Uterus (tissue), 4 donors: ENCODE results near the gene RPF1. TPM values are rescaled to one million over a fixed set of nuclear protein-coding genes. Genes with fewer than 3 reads are reported as not detected.

Experiments
- DNase-seq, 2 donors: peaks; one replicate each; pipeline ENCODE4 v3.0.0-alpha.2; 2019 to 2020
- H3K27ac ChIP-seq, 2 donors: fragments of 200-600 bp; sonication (generic); 1 replicate in 1 of 2; 2 replicates in 1 of 2; pipeline ENCODE4 v1.5.1; 2016 to 2018
- H3K27me3 ChIP-seq, 2 donors: fragments of 200-600 bp; sonication (generic); one replicate each; pipeline ENCODE4 v1.5.1; 2018 to 2019; ENCODE audit warnings: control low read depth in 1 of 2
- H3K36me3 ChIP-seq, 2 donors: fragments of 200-600 bp; sonication (generic); one replicate each; pipeline ENCODE4 v1.5.1; 2019; ENCODE audit warnings: control low read depth in 1 of 2
- H3K4me1 ChIP-seq, 2 donors: fragments of 200-600 bp; sonication (generic); one replicate each; pipeline ENCODE4 v1.5.1; 2018 to 2019; ENCODE audit warnings: control low read depth in 1 of 2
- H3K4me3 ChIP-seq, 2 donors: fragments of 200-600 bp; sonication (generic); 1 replicate in 1 of 2; 2 replicates in 1 of 2; pipeline ENCODE4 v1.5.1; 2018 to 2019; ENCODE audit warnings: mild to moderate bottlenecking in 1 of 2
- H3K9me3 ChIP-seq, 2 donors: fragments of 200-600 bp; sonication (generic); one replicate each; pipeline ENCODE4 v1.5.1; 2019; ENCODE audit warnings: control low read depth in 1 of 2
- POLR2A ChIP-seq, 2 donors: fragments of 450-650 bp; IDR thresholded peaks; one replicate each; pipeline ENCODE4 v1.6.1; 2016; ENCODE audit warnings: antibody characterized with exemption in 2 of 2, mild to moderate bottlenecking in 1 of 2, moderate library complexity in 1 of 2
- intact Hi-C: fragments of 100-400 bp; cut with DNase I; formaldehyde crosslinking; loops from one replicate; pipeline ENCODE4 v1.15.1; 2023; ENCODE audit warnings: low total_unique reads
- total RNA-seq, 4 donors: library from RNA; depleted of rRNA in 3 of 4; stranded (reverse); fragments of >200 nt in 3 of 4; gene quantifications; one replicate each; pipeline versions ENCODE4 v1.1.0 to v1.2.4, GENCODE V29; 2014 to 2023
- TF ChIP-seq, protein P1 (sequence below), 4 experiments: fragments of 200-600 bp in 2 of 4; fragments of 450-650 bp in 2 of 4; sonication (generic) in 2 of 4; IDR thresholded peaks; one replicate each; pipeline ENCODE4 v1.5.1; 2016 to 2019; ENCODE audit warnings: antibody characterized with exemption in 4 of 4, mild to moderate bottlenecking in 2 of 4, moderate library complexity in 1 of 4
- donor health status: DM: yes; HTN: yes; CAD: no.

The RPF1 gene
- total RNA-seq, 4 donors from 2014 or later, result 27.8 to 72.9 (median 46.7) TPM

DNA sequence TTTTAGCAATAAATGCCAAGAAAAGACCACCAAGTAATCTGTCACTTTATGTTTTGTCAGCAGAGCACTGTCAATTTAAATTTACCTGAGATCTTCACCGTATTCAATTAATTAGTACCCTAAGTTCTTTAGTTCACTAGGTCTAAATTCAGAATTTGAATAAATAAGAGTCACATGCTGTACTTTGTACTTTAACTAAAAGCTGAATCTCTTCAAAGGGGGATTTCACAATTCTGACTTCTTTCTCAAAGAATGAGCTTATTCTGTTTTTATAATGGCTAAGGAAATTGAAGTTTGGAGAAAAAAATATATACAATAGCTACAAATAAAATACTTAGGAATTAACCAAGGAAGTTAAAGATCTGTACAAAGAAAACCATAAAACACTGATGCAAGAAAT is 29.4 kb downstream of the RPF1 start:
- TF ChIP-seq, protein P1, sequence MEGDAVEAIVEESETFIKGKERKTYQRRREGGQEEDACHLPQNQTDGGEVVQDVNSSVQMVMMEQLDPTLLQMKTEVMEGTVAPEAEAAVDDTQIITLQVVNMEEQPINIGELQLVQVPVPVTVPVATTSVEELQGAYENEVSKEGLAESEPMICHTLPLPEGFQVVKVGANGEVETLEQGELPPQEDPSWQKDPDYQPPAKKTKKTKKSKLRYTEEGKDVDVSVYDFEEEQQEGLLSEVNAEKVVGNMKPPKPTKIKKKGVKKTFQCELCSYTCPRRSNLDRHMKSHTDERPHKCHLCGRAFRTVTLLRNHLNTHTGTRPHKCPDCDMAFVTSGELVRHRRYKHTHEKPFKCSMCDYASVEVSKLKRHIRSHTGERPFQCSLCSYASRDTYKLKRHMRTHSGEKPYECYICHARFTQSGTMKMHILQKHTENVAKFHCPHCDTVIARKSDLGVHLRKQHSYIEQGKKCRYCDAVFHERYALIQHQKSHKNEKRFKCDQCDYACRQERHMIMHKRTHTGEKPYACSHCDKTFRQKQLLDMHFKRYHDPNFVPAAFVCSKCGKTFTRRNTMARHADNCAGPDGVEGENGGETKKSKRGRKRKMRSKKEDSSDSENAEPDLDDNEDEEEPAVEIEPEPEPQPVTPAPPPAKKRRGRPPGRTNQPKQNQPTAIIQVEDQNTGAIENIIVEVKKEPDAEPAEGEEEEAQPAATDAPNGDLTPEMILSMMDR (IDR thresholded peaks at IDR 0.05), result no peak
- no peak for TF ChIP-seq POLR2A (IDR thresholded peaks at IDR 0.05)
- H3K9me3 ChIP-seq, result peaks cover 0 to 4% of the 10 kb centered on the region in 2 donors
- H3K4me1 ChIP-seq, result peaks cover 4 to 6% of the 10 kb centered on the region in 2 donors
- no peaks in the 10 kb centered on the region for H3K36me3 ChIP-seq
- no peak overlapping the region for H3K4me3 ChIP-seq
- DNase-seq, result no peak
- H3K27ac ChIP-seq, result no peak overlapping the region
- H3K27me3 ChIP-seq, result no peaks in the 10 kb centered on the region
- intact Hi-C loops, result no loop called here

DNA sequence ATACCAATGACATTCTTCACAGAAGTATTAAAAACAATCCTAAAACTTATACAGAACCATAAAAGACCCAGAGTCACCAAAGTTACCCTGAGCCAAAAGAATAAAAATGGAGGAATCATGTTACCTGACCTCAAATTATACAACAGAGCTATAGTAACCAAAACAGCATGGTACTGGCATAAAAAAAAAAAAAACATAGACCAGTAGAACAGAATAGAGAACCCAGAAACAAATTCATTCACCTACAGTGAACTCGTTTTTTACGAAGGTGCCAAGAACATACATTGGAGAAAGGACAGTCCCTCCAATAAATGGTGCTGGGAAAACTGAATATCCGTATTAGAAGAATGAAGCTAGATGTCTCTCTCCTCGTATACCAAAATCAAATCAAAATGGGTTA is 30.0 kb downstream of the RPF1 start:
- TF ChIP-seq, protein P1 (IDR thresholded peaks at IDR 0.05), result no peak
- TF ChIP-seq POLR2A (IDR thresholded peaks at IDR 0.05), result no peak
- no peak overlapping the region for H3K27ac ChIP-seq
- no peaks in the 10 kb centered on the region for H3K27me3 ChIP-seq
- peaks cover 0 to 4% of the 10 kb centered on the region in 2 donors for H3K9me3 ChIP-seq
- H3K36me3 ChIP-seq, result no peaks in the 10 kb centered on the region
- DNase-seq, result no peak
- intact Hi-C loops, result no loop called here
- H3K4me3 ChIP-seq, result no peak overlapping the region
- H3K4me1 ChIP-seq, result peaks cover under 1 to 5% of the 10 kb centered on the region in 2 donors

DNA sequence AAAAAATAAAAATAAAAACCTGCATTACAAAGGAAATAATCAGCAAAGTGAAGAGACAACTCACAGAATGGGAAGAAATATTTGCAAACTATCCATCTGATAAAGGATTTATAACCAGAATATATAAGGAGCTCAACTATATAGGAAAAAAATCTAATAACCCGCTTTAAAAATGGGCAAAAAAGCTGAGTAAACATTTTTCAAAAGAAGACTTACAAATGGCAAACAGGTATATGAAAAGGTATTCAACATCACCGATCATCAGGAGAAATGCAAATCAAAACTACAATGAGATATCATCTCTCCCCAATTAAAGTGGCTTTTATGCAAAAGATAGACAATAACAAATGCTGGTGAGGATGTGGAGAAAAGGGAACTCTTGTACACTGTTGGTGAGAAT is 31.1 kb downstream of the RPF1 start:
- H3K27ac ChIP-seq, result no peak overlapping the region
- TF ChIP-seq, protein P1 (IDR thresholded peaks at IDR 0.05), result no peak
- TF ChIP-seq POLR2A (IDR thresholded peaks at IDR 0.05), result no peak
- H3K4me3 ChIP-seq, result no peak overlapping the region
- peaks cover 0 to 4% of the 10 kb centered on the region in 2 donors for H3K9me3 ChIP-seq
- H3K36me3 ChIP-seq, result no peaks in the 10 kb centered on the region
- DNase-seq, result no peak
- intact Hi-C loops, result no loop called here
- H3K4me1 ChIP-seq, result no peaks in the 10 kb centered on the region
- no peaks in the 10 kb centered on the region for H3K27me3 ChIP-seq

DNA sequence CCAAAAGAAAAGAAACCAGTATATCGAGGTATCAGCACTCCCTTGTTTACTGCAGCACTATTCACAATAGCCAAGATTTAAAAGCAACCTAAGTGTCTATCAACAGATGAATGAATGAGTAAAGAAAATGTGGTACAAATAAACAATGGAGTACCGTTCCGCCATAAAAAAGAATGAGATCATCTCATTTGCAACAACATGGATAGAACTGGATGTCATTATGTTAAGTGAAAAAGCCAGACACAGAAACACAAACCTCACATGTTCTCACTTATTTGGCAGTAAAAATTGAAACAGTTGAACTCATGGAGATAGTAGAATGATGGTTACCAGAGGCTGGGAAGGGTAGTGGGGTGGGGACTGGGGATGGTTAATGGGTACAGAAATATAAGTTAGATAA is 31.6 kb downstream of the RPF1 start:
- TF ChIP-seq, protein P1 (IDR thresholded peaks at IDR 0.05), result no peak
- TF ChIP-seq POLR2A (IDR thresholded peaks at IDR 0.05), result no peak
- Histone ChIP-seq H3K27me3 (no peaks in the 10 kb centered on the region), H3K4me1 (no peaks in the 10 kb centered on the region), H3K9me3 (peaks cover 0 to 4% of the 10 kb centered on the region in 2 donors), H3K27ac (no peak overlapping the region), H3K36me3 (no peaks in the 10 kb centered on the region), H3K4me3 (no peak overlapping the region)
- DNase-seq, result no peak
- intact Hi-C loops, result no loop called here

DNA sequence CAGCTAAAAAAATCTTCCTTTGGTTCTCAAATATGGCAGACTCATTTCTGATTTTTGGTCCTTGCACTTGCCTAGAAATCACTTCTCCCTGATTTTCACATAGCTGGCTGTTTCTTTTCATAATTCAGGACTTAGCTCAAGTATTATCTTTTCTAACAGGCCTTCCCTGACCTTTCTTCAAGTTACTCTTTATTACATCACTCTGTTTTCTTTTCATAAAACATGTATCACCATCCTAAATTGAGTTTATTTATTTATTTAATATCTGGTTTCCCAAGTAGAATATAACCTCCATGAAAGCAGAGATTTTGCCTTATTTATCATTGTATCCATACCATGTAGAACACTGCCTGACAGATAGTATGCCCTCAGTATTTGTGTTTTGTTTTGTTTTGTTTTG is 45.5 kb downstream of the RPF1 start:
- H3K36me3 ChIP-seq, result no peaks in the 10 kb centered on the region
- intact Hi-C loops, result no loop called here
- H3K4me3 ChIP-seq, result no peak overlapping the region
- TF ChIP-seq, protein P1 (IDR thresholded peaks at IDR 0.05), result no peak
- TF ChIP-seq POLR2A (IDR thresholded peaks at IDR 0.05), result no peak
- no peak for DNase-seq
- H3K9me3 ChIP-seq, result no peaks in the 10 kb centered on the region
- no peaks in the 10 kb centered on the region for H3K27me3 ChIP-seq
- H3K27ac ChIP-seq, result no peak overlapping the region
- no peaks in the 10 kb centered on the region for H3K4me1 ChIP-seq
